RPMI7951 (cell line): ENCODE data around the gene FASTK. TPM values are rescaled to one million over a fixed set of nuclear protein-coding genes. Genes with fewer than 3 reads are reported as not detected.

ENCODE experiments used
- DNase-seq: peaks from one replicate; pipeline ENCODE4 v3.0.0-alpha.2; 2012; ENCODE audit warnings: low read depth
- total RNA-seq: library from RNA; depleted of rRNA; stranded (reverse); fragments of >200 nt; shearing (Covaris generic); gene quantifications from 2 replicates; pipeline ENCODE4 v1.2.3, GENCODE V29; 2014; rRNA removed

The FASTK gene, protein sequence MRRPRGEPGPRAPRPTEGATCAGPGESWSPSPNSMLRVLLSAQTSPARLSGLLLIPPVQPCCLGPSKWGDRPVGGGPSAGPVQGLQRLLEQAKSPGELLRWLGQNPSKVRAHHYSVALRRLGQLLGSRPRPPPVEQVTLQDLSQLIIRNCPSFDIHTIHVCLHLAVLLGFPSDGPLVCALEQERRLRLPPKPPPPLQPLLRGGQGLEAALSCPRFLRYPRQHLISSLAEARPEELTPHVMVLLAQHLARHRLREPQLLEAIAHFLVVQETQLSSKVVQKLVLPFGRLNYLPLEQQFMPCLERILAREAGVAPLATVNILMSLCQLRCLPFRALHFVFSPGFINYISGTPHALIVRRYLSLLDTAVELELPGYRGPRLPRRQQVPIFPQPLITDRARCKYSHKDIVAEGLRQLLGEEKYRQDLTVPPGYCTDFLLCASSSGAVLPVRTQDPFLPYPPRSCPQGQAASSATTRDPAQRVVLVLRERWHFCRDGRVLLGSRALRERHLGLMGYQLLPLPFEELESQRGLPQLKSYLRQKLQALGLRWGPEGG
- total RNA-seq, result 61.3 and 66.5 TPM in 2 replicates

DNA sequence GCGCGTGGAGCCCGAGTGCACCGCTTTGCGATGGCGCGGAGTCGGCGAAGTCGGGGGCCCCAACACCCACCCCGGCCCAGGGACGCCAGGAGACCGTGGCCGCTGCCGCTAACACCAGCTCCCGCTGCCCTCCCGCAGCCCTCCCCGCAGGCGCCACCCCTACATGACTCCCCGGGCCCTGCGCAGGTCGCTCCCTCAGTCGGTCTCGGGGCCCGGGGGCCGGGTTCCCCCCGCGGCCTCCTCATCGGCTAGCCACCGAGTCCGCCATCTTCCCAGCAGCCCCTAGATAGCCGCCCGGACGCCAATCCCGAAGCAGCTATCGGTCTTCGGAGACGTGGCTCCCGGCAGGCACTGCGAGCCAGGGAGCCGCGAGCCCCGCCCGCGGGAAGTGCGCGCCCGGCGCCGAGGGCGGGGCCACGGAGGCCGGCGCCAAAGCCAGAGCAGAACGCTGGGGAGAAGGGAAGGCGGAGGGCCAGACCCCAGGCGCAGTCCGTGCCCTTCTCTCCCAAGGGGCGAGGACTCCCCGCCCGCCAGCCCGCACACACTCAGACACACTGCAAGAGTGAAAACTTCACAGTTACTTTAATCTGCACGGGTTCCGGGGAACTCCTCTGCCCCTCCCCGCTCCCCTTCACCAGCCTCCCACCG is at the start of gene FASTK:
TSS of gene FASTK (minus strand) at position 288 of the 648 bp plus-strand sequence. CDS start at position 245, 43 bp downstream.
- DNase-seq, result peak; percentile 92

DNA sequence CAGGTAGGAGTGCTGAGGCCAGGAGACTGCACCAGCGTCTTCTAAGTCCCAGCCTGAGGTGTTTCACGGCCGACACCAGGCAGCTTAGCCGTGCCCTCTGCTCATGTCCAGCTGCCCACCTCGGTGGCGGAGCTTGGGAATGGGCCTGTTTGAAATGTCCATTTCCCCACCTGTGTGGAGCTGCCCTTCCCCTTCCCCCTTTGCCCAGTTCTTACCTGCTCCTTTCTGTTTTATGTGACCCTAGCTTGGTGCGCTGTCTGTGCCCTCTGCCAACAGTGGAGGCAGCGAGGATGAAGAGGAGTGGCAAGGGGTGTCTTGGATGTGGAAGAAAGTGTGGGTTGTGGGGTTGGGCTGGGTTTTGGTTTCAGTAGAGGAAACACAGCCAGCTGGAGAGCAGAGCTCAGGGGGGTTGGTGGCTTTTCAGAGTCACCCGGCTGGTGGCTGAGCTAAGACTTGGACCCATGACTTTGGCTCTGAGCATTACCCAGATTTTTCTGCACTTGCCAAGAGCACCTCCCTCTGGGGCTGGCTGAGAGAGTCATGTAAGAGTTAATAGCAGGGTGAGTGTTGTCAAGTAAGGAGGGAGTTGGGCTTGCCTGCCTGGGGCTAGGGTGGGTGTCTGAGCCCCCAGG is 49.5 kb upstream of the FASTK start:
- DNase-seq, result no peak

DNA sequence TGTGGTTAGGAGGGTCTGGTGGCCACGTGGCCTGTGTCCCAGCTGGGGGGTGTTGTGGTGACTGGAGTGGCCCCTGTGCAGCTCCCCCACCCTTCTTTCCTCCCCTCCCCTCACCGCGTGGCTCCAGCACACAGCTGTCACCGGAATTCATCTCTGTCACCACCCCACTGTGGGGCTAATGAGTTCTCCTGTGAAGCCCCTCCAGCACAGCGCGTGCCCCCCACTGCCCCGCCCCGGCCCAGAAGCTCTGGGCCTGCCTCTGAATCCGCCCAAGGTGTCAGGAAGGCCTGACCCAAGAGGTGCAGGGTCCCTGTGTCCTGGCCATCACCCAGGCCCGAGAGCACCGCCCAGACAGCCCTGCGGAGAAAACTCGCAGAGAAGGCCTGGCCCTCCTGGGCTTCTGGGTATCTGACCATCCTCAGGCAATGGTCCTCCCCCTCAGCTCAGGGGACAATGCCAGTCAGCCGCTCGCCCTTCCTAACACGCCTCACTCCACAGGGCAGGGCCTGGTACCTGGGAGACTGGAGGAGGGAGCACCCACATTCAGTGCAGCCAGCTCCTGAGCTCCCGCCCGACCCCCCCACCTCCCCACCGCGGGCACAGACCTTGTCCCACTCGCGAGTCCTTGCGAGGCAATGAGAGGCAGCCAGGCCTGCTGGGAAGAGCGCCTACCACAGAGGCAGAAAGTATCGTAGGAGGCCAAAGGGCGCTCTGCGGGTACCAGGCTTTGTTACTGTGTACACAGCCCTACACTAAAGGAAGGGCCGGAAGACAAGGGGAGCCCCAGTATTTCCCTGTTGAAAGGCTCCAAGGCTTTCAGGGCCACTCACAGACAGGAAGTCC is 48.7 kb upstream of the FASTK start:
- no peak for DNase-seq

GRCh38 chr7:151128716-151129115 is 48.1 kb upstream of the FASTK start:
- no peak for DNase-seq

- DNase-seq, result no peak
Observed at GRCh38 chr7:151128144-151128543, 47.5 kb upstream of the FASTK start.

- DNase-seq, result no peak
Observed at GRCh38 chr7:151126491-151127137, 46.0 kb upstream of the FASTK start.

DNA sequence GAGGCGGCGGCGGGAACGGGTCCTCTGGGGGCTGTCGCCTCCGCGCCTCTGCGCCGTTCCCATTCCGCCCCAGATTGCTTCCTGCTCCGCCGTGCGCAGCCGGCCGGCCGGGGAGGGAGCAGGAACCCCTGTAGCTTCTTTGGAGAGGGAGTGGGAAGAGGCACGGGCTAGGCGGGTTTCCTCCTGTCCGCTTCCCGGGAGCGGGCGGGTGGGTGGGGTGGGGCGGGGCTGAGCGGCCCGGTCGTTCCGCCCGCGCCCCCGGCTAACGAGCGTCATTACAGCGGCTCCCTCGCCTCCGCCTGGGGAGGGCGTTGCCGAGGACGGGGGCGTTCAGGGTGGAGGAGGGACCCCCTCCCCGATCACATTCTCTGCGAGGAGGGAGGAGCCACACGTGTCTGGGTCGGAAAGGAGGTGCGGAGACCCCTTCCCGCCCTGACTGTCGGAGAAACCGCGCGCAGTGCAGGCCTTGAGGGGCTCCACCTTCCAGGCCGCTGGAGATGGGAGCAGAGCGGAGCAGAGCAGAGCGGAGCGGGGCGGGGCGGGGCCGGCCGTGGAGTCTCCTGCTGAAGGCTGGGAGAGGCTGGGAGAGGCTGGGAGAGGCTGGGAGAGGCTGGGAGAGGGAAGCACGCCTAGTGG is 45.4 kb upstream of the FASTK start:
- no peak for DNase-seq

DNA sequence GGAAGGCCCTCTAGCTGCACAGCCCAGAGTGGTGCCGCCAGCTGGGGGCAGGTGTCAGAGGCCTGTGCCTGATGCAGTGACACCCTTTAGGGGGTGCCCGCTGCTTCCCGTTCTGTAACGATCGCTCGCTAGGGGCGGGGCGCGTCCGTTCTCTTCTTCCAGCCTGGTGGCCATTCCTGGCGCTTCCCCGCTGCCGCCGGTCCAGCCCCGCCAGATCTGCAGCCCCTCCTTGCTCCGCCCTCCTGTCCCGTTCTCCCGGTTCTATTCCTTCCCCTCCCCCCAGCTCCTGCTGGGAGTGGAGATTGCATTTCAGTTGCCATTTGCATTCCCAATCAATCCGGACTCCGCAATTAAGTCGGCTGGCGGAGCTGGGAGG is 44.8 kb upstream of the FASTK start:
- no peak for DNase-seq

GRCh38 chr7:151124899-151125399 is 44.3 kb upstream of the FASTK start:
- DNase-seq, result no peak

- DNase-seq, result no peak
Observed at GRCh38 chr7:151124481-151124880, 43.9 kb upstream of the FASTK start.

GRCh38 chr7:151123822-151124464 is 43.3 kb upstream of the FASTK start:
- DNase-seq, result peak; percentile 69

GRCh38 chr7:151123158-151123821 is 42.7 kb upstream of the FASTK start:
- no peak for DNase-seq

DNA sequence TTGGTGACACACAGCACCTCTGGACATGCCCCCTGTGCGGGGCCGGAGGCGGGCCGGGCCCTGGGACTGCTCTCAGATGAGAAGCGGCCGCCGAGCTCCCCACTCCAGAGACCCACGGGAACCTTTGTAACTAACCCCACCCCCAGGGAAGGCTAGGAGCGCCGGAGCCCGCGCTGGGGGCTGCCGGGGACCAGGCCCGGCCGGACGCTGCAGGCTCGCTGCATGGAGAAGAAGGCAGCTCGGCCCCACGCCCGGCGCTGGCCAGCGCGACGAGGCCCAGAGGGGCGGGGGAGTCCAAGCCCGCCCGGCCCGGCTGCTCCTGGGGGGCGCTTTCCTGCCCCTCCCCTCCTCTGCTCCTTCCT is 42.2 kb upstream of the FASTK start:
- DNase-seq, result no peak

- no peak for DNase-seq
Observed at GRCh38 chr7:151122276-151122675, 41.7 kb upstream of the FASTK start.

DNA sequence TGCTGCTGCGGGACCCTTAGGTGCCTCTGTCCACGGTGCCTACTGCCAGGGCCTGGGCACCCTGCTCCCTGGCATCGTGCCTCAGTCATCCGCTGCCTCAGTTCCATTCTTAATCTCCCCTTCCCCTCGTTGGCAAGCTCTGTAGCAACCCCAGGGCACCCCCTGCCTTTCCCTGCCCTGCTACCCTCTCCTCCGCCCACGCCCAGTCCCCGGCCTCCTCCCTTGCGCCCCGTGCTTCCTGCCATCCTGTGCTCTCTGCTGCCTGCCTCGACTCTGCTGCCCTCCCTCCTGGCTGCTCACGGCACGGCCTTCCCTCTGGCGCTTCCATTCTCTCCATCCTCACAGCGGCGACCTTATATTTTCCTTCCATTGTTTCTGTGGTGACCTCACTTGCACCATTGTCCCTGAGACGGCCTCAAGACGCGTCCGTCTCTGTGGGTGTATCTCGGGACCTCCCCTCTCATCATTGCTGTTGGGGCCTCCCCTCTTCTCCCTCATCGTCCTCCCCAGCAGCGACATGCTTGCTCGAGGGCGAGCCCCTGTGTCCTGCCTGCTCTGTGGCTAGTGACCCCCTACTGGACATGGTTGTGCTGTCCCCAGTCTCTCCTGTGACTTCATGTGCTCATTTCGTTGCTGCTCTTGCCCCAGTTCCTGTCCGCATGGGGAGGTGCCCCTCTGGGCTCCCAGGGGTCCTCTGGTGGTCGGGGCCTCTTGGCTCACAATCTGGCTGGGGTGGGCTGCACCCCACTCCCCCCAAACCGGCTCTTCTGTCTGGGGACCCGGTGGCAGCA is 41.0 kb upstream of the FASTK start:
- DNase-seq, result no peak

DNA sequence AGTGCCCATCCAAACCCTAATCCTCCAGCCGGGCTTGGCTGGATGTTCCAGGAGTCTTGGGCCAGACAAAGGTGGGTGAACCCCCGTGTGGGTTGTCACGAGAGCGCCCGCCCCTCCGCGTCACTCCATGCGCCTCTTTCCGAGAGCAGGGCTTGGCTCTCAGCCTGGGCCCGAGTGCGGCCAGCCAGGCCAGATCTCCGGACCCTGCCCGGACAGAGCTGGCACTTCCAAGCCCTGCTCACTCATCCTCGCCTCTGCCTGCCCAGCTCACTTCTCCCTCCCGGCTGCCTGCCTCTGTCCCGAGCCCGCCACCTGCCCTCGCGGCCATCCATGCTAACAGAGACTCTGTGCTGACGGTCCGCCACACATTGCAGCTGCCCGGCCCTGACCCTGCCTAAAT is 40.3 kb upstream of the FASTK start:
- DNase-seq, result no peak

DNA sequence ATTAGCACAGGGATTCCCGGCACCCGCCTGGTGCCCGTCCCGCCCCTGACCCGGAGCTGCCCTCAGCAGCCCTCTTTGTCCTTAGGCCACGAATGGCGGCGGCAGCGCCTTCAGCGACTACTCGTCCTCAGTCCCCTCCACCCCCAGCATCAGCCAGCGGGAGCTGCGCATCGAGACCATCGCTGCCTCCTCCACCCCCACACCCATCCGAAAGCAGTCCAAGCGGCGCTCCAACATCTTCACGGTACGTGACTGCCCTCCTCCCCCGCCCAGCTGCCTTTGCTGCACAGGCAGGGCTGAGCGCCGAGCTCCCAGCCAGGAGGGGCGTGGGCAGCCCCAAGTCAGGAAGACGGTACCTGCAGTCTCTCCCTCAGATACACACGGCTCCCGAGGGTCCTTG is 39.3 kb upstream of the FASTK start:
- no peak for DNase-seq

DNA sequence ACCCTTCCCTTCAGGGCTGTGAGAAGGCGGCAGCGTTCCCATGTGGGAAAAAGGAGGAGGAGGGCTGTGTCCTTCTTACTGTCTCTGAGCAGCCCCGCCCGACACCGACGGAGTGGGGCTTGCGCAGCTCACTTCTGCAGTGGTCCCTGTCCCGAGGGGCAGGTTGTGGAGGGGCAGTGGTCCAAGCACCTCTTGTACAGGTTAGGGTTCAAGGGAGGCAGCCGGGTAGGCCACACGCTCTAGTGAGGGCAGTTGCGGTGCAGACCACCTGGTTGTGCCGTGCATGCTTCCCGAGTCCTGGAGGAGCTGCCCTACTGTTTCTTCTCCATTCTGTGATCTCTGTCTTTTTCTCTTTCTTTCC is 38.4 kb upstream of the FASTK start:
- no peak for DNase-seq
